ENCODE measurements around the gene CDH22. TPM values are rescaled to one million over a fixed set of nuclear protein-coding genes. Genes with fewer than 3 reads are reported as not detected.
A peak's percentile ranks its signal among the peaks of the same experiment; 100 is the strongest.

CDH22 gene
- total RNA-seq, 1 donor from 2014 or later = 0.14 TPM

- H3K27ac Mint-ChIP-seq = no peak overlapping the region
- no peaks in the 10 kb centered on the region for H3K36me3 Mint-ChIP-seq (ENCODE audit: insufficient read depth)
- TF ChIP-seq, protein P1, sequence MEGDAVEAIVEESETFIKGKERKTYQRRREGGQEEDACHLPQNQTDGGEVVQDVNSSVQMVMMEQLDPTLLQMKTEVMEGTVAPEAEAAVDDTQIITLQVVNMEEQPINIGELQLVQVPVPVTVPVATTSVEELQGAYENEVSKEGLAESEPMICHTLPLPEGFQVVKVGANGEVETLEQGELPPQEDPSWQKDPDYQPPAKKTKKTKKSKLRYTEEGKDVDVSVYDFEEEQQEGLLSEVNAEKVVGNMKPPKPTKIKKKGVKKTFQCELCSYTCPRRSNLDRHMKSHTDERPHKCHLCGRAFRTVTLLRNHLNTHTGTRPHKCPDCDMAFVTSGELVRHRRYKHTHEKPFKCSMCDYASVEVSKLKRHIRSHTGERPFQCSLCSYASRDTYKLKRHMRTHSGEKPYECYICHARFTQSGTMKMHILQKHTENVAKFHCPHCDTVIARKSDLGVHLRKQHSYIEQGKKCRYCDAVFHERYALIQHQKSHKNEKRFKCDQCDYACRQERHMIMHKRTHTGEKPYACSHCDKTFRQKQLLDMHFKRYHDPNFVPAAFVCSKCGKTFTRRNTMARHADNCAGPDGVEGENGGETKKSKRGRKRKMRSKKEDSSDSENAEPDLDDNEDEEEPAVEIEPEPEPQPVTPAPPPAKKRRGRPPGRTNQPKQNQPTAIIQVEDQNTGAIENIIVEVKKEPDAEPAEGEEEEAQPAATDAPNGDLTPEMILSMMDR (IDR thresholded peaks at IDR 0.05; ENCODE audit: unreplicated experiment) = no peak
- DNase-seq (ENCODE audit: low spot score, unreplicated experiment) = no peak
- H3K4me1 Mint-ChIP-seq (ENCODE audit: low read depth) = peaks cover 2% of the 10 kb centered on the region
- no peaks in the 10 kb centered on the region for H3K9me3 Mint-ChIP-seq (ENCODE audit: low read depth)
- no peak overlapping the region for H3K4me3 Mint-ChIP-seq (ENCODE audit: low read depth)
- peaks cover 38% of the 10 kb centered on the region for H3K27me3 Mint-ChIP-seq
These were observed 88.4 kb downstream of the CDH22 start for GRCh38 chr20:46219920-46220319.

DNA sequence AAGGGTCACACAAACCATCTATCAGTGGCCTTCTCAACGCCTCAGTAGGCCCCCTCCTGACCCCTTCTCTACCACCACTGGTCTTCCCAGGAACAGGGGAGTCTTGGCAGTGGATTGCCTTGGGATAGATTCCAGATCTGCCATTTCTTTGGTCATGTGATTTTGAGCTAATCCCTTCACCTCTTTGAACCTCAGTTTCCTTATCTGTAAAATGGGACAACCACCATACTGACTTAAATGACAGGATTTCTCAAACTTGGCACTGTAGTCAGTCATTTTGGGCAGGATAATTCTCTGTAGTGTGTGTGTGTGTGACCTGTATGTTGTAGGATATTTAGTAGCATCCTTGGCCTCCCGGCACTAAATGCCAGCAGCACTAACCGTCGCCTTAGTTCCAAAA is 89.1 kb downstream of the CDH22 start:
- no peaks in the 10 kb centered on the region for H3K36me3 Mint-ChIP-seq (ENCODE audit: insufficient read depth)
- H3K4me3 Mint-ChIP-seq (ENCODE audit: low read depth) = no peak overlapping the region
- H3K4me1 Mint-ChIP-seq (ENCODE audit: low read depth) = peaks cover 2% of the 10 kb centered on the region
- TF ChIP-seq, protein P1 (IDR thresholded peaks at IDR 0.05; ENCODE audit: unreplicated experiment) = no peak
- no peaks in the 10 kb centered on the region for H3K9me3 Mint-ChIP-seq (ENCODE audit: low read depth)
- no peak for DNase-seq (ENCODE audit: low spot score, unreplicated experiment)
- H3K27ac Mint-ChIP-seq = no peak overlapping the region
- peaks cover 35% of the 10 kb centered on the region for H3K27me3 Mint-ChIP-seq

DNA sequence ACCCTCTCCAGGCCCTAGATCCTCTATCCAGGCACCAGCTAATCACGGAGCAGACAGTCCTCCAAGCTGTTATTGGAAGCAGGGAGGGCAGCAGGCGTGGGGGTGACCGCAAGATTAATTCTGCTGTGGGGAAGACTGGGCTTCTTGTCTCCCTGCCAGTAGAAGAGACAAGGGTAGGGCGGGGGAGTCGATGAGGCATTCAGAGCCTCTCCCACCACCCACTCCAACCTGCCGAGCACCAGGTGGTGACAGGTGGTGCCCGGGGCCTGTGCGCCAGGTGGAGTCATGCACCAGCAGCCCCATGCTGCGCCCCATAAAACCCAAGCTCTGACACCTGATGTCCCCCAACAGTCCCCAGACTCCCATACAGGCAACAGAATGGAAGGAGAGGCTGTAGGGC is 89.6 kb downstream of the CDH22 start:
- Mint-ChIP-seq H3K27ac (no peak overlapping the region), H3K4me3 (ENCODE audit: low read depth) (no peak overlapping the region), H3K36me3 (ENCODE audit: insufficient read depth) (no peaks in the 10 kb centered on the region), H3K9me3 (ENCODE audit: low read depth) (no peaks in the 10 kb centered on the region), H3K27me3 (peaks cover 33% of the 10 kb centered on the region), H3K4me1 (ENCODE audit: low read depth) (peaks cover 2% of the 10 kb centered on the region)
- DNase-seq (ENCODE audit: low spot score, unreplicated experiment) = no peak
- TF ChIP-seq, protein P1 (IDR thresholded peaks at IDR 0.05; ENCODE audit: unreplicated experiment) = no peak

DNA sequence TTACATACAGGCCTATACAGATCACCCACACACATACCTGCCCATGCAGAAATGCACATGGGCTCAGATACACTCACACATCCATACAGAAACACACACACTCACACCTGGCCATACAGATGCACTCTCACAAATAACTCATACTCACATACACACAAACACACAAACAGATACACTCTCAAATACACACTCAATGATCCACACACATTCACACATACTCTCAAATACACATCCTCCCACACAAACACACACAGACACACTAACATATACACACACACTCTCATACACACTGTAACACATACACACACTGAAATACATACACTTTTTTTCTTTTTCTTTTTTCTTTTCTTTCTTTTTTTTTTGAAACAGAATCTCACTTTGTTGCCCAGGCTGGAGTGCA is 90.7 kb downstream of the CDH22 start:
- TF ChIP-seq, protein P1 (IDR thresholded peaks at IDR 0.05; ENCODE audit: unreplicated experiment) = no peak

GRCh38 chr20:46216770-46217464 is 91.4 kb downstream of the CDH22 start:
- H3K4me3 Mint-ChIP-seq (ENCODE audit: low read depth) = no peak overlapping the region
- no peaks in the 10 kb centered on the region for H3K36me3 Mint-ChIP-seq (ENCODE audit: insufficient read depth)
- peaks cover 20% of the 10 kb centered on the region for H3K27me3 Mint-ChIP-seq
- TF ChIP-seq, protein P1 (IDR thresholded peaks at IDR 0.05; ENCODE audit: unreplicated experiment) = no peak
- peak overlapping the region; percentile 8 for H3K27ac Mint-ChIP-seq
- DNase-seq (ENCODE audit: low spot score, unreplicated experiment) = no peak
- H3K9me3 Mint-ChIP-seq (ENCODE audit: low read depth) = no peaks in the 10 kb centered on the region
- peaks cover 2% of the 10 kb centered on the region for H3K4me1 Mint-ChIP-seq (ENCODE audit: low read depth)

More for the DNA sequence above, 90.7 kb downstream of the CDH22 start:
- H3K36me3 Mint-ChIP-seq (ENCODE audit: insufficient read depth) = no peaks in the 10 kb centered on the region
- no peak overlapping the region for H3K27ac Mint-ChIP-seq
- no peaks in the 10 kb centered on the region for H3K9me3 Mint-ChIP-seq (ENCODE audit: low read depth)
- peaks cover 2% of the 10 kb centered on the region for H3K4me1 Mint-ChIP-seq (ENCODE audit: low read depth)
- peaks cover 24% of the 10 kb centered on the region for H3K27me3 Mint-ChIP-seq
- H3K4me3 Mint-ChIP-seq (ENCODE audit: low read depth) = no peak overlapping the region
- DNase-seq (ENCODE audit: low spot score, unreplicated experiment) = no peak

Measured in progenitor cell of endocrine pancreas (in vitro differentiated cells).